Body of pancreas (tissue), 4 donors: ENCODE results near the gene GPAM. TPM values are rescaled to one million over a fixed set of nuclear protein-coding genes. Genes with fewer than 3 reads are reported as not detected.

ENCODE experiments used
- ATAC-seq: fragments of 150-250 bp; one replicate; pipeline ENCODE4 v1.9.1; 2016
- DNase-seq, 4 donors: peaks; one replicate each; pipeline ENCODE4 v3.0.0-alpha.2; 2019
- H3K27ac ChIP-seq, 4 donors: fragments of 200-600 bp; sonication (generic); 1 replicate in 3 of 4; 2 replicates in 1 of 4; pipeline versions ENCODE4 v1.5.1 to v1.6.1; 2016 to 2019; ENCODE audit warnings: mild to moderate bottlenecking in 1 of 4, mixed read lengths in 1 of 4, moderate library complexity in 1 of 4
- H3K27me3 ChIP-seq, 2 donors: fragments of 200-600 bp; sonication (generic); one replicate each; pipeline ENCODE4 v1.6.0; 2016; ENCODE audit warnings: mild to moderate bottlenecking in 1 of 2
- H3K36me3 ChIP-seq, 2 donors: fragments of 200-600 bp; sonication (generic); replicated peaks in 1 of 2; 2 replicates each; pipeline ENCODE4 v1.5.1; 2016; ENCODE audit warnings: low read depth in 2 of 2; ENCODE audit not compliant: insufficient read depth in 1 of 2
- H3K4me1 ChIP-seq: fragments of 200-600 bp; sonication (generic); one replicate; pipeline ENCODE4 v1.6.0; 2016
- H3K4me3 ChIP-seq, 2 donors: fragments of 200-600 bp; sonication (generic); 1 replicate in 1 of 2; 2 replicates in 1 of 2; pipeline ENCODE4 v1.5.1; 2016 to 2019
- H3K9me3 ChIP-seq, 3 donors: fragments of 200-600 bp; sonication (generic); 1 replicate in 2 of 3; 2 replicates in 1 of 3; pipeline ENCODE4 v1.5.1; 2016
- POLR2A ChIP-seq, 3 donors: fragments of 450-650 bp; IDR thresholded peaks; one replicate each; pipeline ENCODE4 v1.6.1; 2016; ENCODE audit warnings: antibody characterized with exemption in 3 of 3, mild to moderate bottlenecking in 2 of 3
- WGBS, 2 donors: methylation state at CpG; one replicate each; pipeline ENCODE4 v1.1.5; 2017; 5-methylcytosine and 5-hydroxymethylcytosine counted together
- intact Hi-C: fragments of 100-400 bp; cut with DNase I; formaldehyde crosslinking; loops from one replicate; pipeline ENCODE4 v1.15.1; 2023
- total RNA-seq, 2 donors: library from RNA; depleted of rRNA; stranded (reverse); fragments of >200 nt; gene quantifications; one replicate each; pipeline ENCODE4 v1.1.0, GENCODE V29; 2016
- TF ChIP-seq, protein P1 (sequence below), 7 experiments: fragments of 450-650 bp in 4 of 7; fragments of 200-600 bp in 3 of 7; sonication (generic) in 3 of 7; IDR thresholded peaks; one replicate each; pipeline ENCODE4 v1.5.1; 2016 to 2019; ENCODE audit warnings: antibody characterized with exemption in 7 of 7

The GPAM gene, protein sequence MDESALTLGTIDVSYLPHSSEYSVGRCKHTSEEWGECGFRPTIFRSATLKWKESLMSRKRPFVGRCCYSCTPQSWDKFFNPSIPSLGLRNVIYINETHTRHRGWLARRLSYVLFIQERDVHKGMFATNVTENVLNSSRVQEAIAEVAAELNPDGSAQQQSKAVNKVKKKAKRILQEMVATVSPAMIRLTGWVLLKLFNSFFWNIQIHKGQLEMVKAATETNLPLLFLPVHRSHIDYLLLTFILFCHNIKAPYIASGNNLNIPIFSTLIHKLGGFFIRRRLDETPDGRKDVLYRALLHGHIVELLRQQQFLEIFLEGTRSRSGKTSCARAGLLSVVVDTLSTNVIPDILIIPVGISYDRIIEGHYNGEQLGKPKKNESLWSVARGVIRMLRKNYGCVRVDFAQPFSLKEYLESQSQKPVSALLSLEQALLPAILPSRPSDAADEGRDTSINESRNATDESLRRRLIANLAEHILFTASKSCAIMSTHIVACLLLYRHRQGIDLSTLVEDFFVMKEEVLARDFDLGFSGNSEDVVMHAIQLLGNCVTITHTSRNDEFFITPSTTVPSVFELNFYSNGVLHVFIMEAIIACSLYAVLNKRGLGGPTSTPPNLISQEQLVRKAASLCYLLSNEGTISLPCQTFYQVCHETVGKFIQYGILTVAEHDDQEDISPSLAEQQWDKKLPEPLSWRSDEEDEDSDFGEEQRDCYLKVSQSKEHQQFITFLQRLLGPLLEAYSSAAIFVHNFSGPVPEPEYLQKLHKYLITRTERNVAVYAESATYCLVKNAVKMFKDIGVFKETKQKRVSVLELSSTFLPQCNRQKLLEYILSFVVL
- total RNA-seq: 10 to 100 TPM in 1 of 2 donors, 1 to 10 TPM in 1; 9.1 to 66.9 TPM

DNA sequence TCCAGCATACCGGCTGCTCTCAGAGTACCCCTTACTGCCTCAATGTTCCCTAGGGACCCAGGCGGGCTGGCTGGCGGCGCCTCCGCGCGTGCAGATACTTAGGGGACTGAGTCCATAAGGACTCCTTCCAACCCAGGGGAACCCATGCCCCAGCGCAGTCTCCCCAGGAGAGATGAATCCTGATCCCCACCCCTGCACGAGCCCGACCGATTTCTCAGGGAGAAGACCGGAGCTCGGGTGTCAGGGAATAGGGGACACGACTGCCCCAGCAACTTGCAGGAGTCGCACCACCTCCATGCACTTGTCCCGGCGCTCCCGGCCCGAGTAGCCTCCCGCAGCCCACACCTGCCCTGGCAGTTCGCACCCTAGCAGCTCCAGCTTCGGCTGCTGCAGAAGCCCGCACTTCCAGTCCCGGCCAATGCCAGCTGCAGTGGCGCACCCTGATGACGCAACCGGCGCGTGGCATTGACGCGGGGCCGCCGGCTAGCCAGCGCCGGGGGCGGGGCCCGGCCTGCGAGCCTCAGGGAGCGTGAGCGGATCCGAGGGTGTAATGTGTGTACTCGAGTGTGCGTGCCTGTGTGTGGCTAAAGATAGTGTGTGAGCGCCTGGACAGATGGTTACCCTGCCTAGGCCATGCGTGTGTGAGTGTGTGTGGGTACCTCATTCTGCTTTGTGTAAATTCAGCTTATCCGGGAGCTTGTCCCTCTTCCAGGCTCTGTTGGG lies at the start of gene GPAM:
GPAM (minus strand) TSS at position 437 of the 723 bp plus-strand sequence. CDS start 1,981 bp downstream, outside the sequence.
- H3K9me3 ChIP-seq: no peaks in the 10 kb centered on the region
- TF ChIP-seq, protein P1, sequence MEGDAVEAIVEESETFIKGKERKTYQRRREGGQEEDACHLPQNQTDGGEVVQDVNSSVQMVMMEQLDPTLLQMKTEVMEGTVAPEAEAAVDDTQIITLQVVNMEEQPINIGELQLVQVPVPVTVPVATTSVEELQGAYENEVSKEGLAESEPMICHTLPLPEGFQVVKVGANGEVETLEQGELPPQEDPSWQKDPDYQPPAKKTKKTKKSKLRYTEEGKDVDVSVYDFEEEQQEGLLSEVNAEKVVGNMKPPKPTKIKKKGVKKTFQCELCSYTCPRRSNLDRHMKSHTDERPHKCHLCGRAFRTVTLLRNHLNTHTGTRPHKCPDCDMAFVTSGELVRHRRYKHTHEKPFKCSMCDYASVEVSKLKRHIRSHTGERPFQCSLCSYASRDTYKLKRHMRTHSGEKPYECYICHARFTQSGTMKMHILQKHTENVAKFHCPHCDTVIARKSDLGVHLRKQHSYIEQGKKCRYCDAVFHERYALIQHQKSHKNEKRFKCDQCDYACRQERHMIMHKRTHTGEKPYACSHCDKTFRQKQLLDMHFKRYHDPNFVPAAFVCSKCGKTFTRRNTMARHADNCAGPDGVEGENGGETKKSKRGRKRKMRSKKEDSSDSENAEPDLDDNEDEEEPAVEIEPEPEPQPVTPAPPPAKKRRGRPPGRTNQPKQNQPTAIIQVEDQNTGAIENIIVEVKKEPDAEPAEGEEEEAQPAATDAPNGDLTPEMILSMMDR (IDR thresholded peaks at IDR 0.05): peak in 3 of 7 experiments; percentile 19 to 40 (median 23)
- peak; percentile 66 to 88 (median 85) for TF ChIP-seq POLR2A (IDR thresholded peaks at IDR 0.05)
- H3K4me3 ChIP-seq: peak within 1 kb of the TSS; percentile 62 to 68
- peak; percentile 95 to 98 (median 96) for DNase-seq
- WGBS, 2 donors: 0% methylated on average over 6 to 46 of the region's 46 CpGs
- H3K36me3 ChIP-seq: peaks cover 0 to 2% of the 10 kb centered on the region in 2 donors
- intact Hi-C loops: no loop called here
- no peaks in the 10 kb centered on the region for H3K27me3 ChIP-seq
- ATAC-seq: peak; percentile 97
- H3K4me1 ChIP-seq: peaks cover 8% of the 10 kb centered on the region
- H3K27ac ChIP-seq: peak within 1 kb of the TSS; percentile 61 to 83 (median 70)

DNA sequence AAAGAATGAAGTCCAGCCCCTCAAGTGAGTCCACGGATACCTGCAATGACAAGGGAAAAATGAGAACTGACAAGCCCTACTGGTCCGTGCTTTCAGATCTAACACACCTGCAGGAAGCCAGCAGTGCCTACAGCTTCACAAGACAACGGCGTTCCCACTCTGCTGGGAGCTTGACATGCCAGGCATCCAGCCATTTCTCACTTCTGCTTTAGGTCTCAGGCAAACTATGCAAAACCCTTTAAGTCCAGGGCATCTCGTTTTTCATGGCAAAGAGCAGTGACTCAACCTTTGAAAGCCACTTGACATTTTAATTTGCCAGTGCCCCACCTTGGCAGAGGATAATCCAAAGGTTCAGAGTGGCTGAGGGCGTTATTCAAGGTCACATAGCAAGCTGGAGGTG lies 49.1 kb upstream of the GPAM start:
- no peak overlapping the region for H3K4me3 ChIP-seq
- WGBS, 2 donors: 35 to 44% methylated on average over 6 of the region's 6 CpGs
- no peaks in the 10 kb centered on the region for H3K9me3 ChIP-seq
- intact Hi-C loops: no loop called here
- H3K27ac ChIP-seq: no peak overlapping the region
- no peak for TF ChIP-seq POLR2A (IDR thresholded peaks at IDR 0.05)
- TF ChIP-seq, protein P1 (IDR thresholded peaks at IDR 0.05): no peak
- H3K27me3 ChIP-seq: no peaks in the 10 kb centered on the region
- ATAC-seq (no peak), DNase-seq (no peak)
- H3K4me1 ChIP-seq: no peaks in the 10 kb centered on the region
- H3K36me3 ChIP-seq: no peaks in the 10 kb centered on the region

DNA sequence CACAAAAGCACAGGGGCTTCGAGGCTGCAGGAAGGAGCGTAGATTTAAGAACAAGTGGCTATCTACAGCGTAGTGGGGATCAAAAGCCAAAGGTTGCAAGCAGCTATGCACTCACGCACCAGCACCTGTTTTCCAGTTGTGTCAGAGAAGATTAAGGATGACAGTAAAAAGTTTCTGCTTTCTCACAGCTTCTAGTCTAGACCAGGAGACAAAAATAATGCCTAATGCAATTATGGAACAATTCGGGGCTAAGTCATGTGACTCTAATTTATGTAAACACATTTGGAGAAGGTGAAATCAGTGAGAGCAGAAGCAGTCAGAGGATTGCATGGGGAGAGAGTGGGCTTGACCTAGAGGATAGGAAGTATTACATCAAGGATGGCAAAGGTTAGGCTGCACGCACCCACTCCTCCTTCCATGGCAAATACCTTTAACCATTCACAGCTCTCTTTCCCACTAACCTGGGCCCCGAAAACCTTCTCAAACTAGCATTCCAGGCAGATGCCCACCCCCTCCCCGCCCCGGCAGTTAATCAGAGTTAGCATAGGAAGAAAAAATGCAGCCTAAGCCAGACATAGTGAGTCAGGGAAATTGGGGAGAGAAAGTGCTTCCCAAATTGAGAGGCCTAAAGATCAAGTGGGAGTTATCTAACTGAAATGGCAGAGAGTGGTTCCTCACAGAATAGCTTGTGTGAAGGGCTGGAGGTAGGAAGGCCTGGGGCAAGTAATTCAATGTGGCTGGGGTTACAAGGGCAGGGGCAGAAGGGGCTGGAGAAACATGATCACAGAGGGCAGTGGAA lies 48.2 kb upstream of the GPAM start:
- H3K4me1 ChIP-seq: no peaks in the 10 kb centered on the region
- no peaks in the 10 kb centered on the region for H3K36me3 ChIP-seq
- no peaks in the 10 kb centered on the region for H3K27me3 ChIP-seq
- no peak overlapping the region for H3K27ac ChIP-seq
- 61 to 67% methylated on average over 9 of the region's 9 CpGs for WGBS, 2 donors
- intact Hi-C loops: no loop called here
- TF ChIP-seq, protein P1 (IDR thresholded peaks at IDR 0.05): no peak
- TF ChIP-seq POLR2A (IDR thresholded peaks at IDR 0.05): no peak
- H3K9me3 ChIP-seq: no peaks in the 10 kb centered on the region
- ATAC-seq (no peak), DNase-seq (no peak)
- no peak overlapping the region for H3K4me3 ChIP-seq

DNA sequence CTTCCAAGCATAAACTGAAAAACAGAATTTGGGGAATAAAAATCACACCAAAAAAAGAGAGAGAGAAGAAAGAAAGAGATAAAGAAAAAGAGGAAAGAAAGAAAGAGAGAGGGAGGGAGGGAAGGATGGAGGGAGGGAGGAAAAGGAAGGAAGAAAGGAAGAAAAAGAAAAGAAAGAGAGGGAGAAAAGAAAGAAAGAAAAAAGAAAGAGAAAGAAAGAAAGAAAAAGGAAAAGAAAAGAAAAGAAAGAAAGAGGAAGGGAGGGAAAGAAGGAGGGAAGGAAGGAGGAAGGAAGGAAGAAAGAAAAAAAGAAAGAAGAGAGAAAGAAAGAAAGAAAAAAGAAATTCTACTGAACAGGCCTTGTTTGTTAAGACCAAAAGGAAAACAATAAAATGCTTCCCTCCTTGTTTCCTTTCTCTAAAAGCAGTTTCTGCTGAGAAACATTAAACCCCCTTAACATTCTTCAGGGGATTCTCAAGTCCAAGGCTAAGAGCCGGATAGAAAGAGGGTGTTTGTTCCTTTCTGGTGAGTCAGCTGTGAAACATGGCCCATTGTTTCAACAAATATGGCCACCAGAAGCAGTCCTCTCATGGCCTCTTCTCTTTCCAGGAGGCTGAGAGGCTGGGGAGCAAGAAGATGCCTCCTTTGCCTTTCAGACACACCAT lies 46.9 kb upstream of the GPAM start:
- Histone ChIP-seq H3K27ac (no peak overlapping the region), H3K27me3 (no peaks in the 10 kb centered on the region), H3K9me3 (no peaks in the 10 kb centered on the region), H3K4me1 (no peaks in the 10 kb centered on the region), H3K4me3 (no peak overlapping the region), H3K36me3 (no peaks in the 10 kb centered on the region)
- TF ChIP-seq, protein P1 (IDR thresholded peaks at IDR 0.05): no peak
- WGBS, 2 donors: 40 to 55% methylated on average over 1 of the region's 1 CpG
- no peak for ATAC-seq
- intact Hi-C loops: no loop called here
- DNase-seq: no peak
